Measurements from ENCODE around the gene LBHD1. TPM values are rescaled to one million over a fixed set of nuclear protein-coding genes. Genes with fewer than 3 reads are reported as not detected.
"Not testable (repeated sequence)": the region's sequence is repeated elsewhere in the genome, so short reads cannot be mapped to it uniquely, and the experiment has no call there.

Gene LBHD1
- total and polyA plus RNA-seq, 5 donors, result 3.2 to 7.3 (median 3.7) TPM

DNA sequence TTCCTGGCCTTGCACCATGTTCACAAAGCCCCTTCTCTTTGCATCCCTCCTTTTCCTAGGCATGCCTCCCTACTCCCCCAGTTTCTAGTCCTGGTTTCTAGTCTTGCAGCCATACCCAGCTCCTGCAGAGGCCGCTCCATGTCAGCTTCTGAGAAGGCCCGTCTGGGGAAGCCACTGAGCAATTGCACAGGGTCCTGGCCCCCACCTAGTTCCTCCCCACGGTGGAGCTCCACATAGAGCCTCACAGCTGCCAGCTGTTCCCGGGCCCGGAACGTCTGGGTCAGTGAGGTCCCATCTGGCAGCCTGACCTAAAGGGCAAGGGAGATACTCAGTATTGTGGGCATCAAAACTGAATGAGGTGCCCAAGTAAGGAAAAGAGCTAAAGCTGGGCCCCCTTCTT lies 4.6 kb upstream of the LBHD1 start:
- 39% methylated on average over 6 of the region's 6 CpGs for WGBS
- H3K4me1 ChIP-seq (ENCODE audit: control insufficient read depth, insufficient read depth, low read length), result peaks cover 3% of the 10 kb centered on the region
- intact Hi-C loops (cut with DNase I), result no loop called here

DNA sequence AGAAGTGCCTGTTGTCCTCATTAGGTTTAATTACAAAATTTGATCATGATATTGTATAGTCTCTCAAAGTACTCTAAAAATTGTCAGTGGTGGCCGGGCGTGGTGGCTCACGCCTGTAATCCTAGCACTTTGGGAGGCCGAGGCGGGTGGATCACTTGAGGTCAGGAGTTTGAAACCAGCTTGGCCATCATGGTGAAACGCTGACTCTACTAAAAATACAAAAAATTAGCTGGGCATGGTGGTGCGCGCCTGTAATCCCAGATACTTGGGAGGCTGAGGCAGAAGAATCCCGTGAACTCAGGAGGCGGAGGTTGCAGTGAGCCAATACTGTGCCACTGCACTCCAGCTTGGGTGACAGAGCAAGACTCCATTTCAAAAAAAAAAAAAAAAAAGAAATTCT lies 3.3 kb upstream of the LBHD1 start:
- H3K4me3 ChIP-seq (ENCODE audit: low read length); H3K4me1 ChIP-seq (ENCODE audit: control insufficient read depth, insufficient read depth, low read length); ATAC-seq; intact Hi-C loops (cut with DNase I); H3K9me3 ChIP-seq (ENCODE audit: control insufficient read depth, low read length); H3K27me3 ChIP-seq (ENCODE audit: control insufficient read depth, insufficient read depth); H3K27ac ChIP-seq (ENCODE audit: low read length); DNase-seq: not testable (repeated sequence)
- 92% methylated on average over 10 of the region's 10 CpGs for WGBS

More for the DNA sequence above, 4.6 kb upstream of the LBHD1 start:
- H3K27me3 ChIP-seq (ENCODE audit: control insufficient read depth, insufficient read depth), result no peaks in the 10 kb centered on the region
- no peak for ATAC-seq
- H3K4me3 ChIP-seq (ENCODE audit: low read length), result no peak overlapping the region
- DNase-seq, result no peak
- H3K9me3 ChIP-seq (ENCODE audit: control insufficient read depth, low read length), result no peaks in the 10 kb centered on the region
- H3K27ac ChIP-seq (ENCODE audit: low read length), result no peak overlapping the region

DNA sequence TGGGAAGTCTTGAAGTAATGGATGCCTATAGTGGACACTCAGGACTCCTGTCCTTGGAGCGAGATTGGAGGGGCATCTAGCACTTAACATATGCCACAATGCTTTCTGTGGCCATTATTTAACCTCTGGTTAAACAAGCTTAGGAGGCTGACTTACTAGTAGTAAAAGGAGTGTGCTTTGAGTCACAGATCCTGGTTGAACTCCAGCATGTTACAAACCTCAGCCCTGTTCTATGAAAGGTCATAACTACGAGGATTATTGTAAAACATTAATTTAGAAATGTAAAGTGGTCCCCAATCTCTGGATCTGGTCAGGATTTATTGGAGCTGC lies 1.1 kb upstream of the LBHD1 start:
- intact Hi-C loops (cut with DNase I), result no loop called here
- no peak overlapping the region for H3K27ac ChIP-seq (ENCODE audit: low read length)
- ATAC-seq, result no peak
- peaks cover 3% of the 10 kb centered on the region for H3K4me1 ChIP-seq (ENCODE audit: control insufficient read depth, insufficient read depth, low read length)
- no peaks in the 10 kb centered on the region for H3K9me3 ChIP-seq (ENCODE audit: control insufficient read depth, low read length)
- WGBS, result 88% methylated on average over 2 of the region's 2 CpGs
- no peaks in the 10 kb centered on the region for H3K27me3 ChIP-seq (ENCODE audit: control insufficient read depth, insufficient read depth)
- no peak for DNase-seq
- no peak overlapping the region for H3K4me3 ChIP-seq (ENCODE audit: low read length)

DNA sequence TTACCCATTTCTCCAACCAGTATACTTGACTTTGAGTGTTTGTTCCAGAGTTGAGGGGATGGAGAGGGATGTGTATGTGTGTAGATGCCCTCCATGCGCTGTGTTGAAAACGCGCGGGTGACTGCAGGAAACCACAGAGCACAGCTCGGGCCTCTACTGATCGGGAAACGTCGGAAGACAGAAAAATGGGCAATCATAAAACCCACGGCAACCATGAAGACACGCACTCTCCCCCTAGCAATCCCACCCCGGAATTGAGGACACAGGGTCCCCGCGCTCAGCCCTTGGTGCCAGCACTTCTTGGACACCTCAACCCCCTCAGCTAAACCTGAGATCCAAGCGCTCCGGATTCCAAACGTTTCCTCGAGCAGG lies 845 bp downstream of the LBHD1 start:
- intact Hi-C loops (cut with DNase I), result no loop called here
- Histone ChIP-seq H3K4me1 (ENCODE audit: control insufficient read depth, insufficient read depth, low read length) (peaks cover 8% of the 10 kb centered on the region), H3K27ac (ENCODE audit: low read length) (peak overlapping the region; percentile 93), H3K9me3 (ENCODE audit: control insufficient read depth, low read length) (no peaks in the 10 kb centered on the region), H3K27me3 (ENCODE audit: control insufficient read depth, insufficient read depth) (no peaks in the 10 kb centered on the region), H3K4me3 (ENCODE audit: low read length) (peak overlapping the region; percentile 72)
- ATAC-seq (peak; percentile 34 to 39), DNase-seq (no peak)
- under 1% methylated on average over 17 of the region's 17 CpGs for WGBS

DNA sequence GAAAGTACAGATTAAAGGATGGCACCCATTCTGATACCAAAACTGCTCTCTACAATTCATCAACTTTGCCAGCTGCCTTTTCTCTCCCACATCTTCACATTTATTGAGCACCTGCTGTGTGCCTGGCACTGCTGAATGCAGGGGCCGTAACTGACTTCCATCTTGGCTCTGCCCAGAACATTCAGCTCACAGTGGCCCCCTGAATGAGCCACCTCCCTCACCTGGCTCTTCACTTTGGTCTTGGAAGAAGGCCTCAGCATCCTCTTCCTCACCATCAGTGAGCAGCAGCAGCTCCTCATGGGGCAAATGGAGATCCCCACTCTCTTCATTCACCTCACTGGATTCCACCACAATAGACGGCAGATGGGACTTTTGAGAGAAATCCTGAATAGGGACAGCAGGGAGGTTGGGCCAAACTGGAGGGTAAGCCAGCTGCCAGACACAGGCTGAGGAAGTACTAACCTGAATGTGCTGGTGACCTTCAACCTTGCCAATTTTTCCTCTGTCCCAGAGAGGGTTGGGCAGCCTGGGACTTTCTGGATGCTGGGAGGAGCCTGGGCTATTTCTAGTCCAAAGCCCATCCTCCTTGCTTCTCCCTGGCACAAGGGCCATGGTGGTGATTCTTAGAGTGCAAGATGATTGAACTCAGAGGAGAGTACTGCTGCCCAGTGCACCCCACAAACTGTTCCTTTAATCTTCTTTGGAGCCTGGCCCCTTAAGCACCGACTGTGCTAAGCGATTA lies 2.5 kb downstream of the LBHD1 start:
- Histone ChIP-seq H3K9me3 (ENCODE audit: control insufficient read depth, low read length) (no peaks in the 10 kb centered on the region), H3K27ac (ENCODE audit: low read length) (no peak overlapping the region), H3K4me3 (ENCODE audit: low read length) (no peak overlapping the region), H3K27me3 (ENCODE audit: control insufficient read depth, insufficient read depth) (no peaks in the 10 kb centered on the region), H3K4me1 (ENCODE audit: control insufficient read depth, insufficient read depth, low read length) (peaks cover 9% of the 10 kb centered on the region)
- DNase-seq (no peak), ATAC-seq (no peak)
- WGBS, result 76% methylated on average over 4 of the region's 4 CpGs
- intact Hi-C loops (cut with DNase I), result no loop called here

DNA sequence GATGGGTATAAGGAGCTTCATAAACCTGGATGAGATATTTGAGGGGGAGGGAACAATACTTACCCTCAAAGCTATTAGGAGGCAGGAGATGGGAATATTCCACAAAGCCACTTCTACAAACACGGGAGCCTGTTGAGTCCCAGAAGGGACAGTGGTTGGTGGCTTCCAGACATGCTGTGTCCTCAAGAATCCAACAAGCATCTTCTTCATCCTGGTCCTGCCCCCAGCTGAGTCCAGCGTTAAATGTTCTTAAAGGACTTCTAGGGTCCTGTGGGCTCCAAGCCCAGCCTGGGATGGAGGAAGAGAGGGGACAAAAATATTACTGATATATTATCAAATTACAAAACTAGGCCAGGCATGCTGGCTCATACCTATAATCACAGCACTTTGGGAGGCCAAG lies 4.6 kb downstream of the LBHD1 start:
- H3K4me3 ChIP-seq (ENCODE audit: low read length), result no peak overlapping the region
- no peaks in the 10 kb centered on the region for H3K27me3 ChIP-seq (ENCODE audit: control insufficient read depth, insufficient read depth)
- H3K4me1 ChIP-seq (ENCODE audit: control insufficient read depth, insufficient read depth, low read length), result peaks cover 9% of the 10 kb centered on the region
- DNase-seq, result no peak
- WGBS, result 79% methylated on average over 2 of the region's 2 CpGs
- ATAC-seq, result no peak
- H3K9me3 ChIP-seq (ENCODE audit: control insufficient read depth, low read length), result no peaks in the 10 kb centered on the region
- intact Hi-C loops (cut with DNase I), result no loop called here
- H3K27ac ChIP-seq (ENCODE audit: low read length), result no peak overlapping the region

DNA sequence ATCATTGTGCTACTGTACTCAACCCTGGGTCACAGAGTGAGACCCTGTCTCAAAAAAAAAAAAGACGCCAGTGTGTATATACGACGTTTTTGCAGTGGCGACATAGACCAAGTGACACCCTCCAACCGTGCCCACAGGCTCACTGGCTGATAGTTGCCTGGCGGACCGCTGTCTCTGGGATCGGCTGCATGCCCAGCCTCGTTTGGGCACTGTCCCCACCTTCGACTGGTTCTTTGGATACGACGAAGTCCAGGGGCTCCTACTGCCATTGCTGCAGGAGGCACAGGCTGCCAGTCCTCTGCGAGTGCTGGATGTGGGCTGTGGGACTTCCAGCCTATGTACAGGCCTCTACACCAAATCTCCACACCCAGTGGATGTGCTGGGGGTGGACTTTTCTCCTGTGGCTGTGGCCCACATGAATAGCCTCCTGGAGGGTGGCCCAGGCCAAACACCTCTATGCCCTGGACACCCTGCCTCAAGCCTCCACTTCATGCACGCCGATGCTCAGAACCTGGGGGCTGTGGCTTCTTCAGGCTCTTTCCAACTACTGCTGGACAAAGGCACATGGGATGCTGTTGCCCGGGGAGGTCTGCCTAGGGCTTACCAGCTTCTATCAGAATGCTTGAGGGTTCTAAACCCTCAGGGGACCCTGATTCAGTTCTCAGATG lies 5.7 kb downstream of the LBHD1 start:
- DNase-seq (peak in 1 of 3 donors; percentile 54), ATAC-seq (no peak)
- H3K4me1 ChIP-seq (ENCODE audit: control insufficient read depth, insufficient read depth, low read length), result peaks cover 9% of the 10 kb centered on the region
- intact Hi-C loops (cut with DNase I), result no loop called here
- H3K9me3 ChIP-seq (ENCODE audit: control insufficient read depth, low read length), result no peaks in the 10 kb centered on the region
- 46% methylated on average over 16 of the region's 16 CpGs for WGBS
- peak overlapping the region; percentile 63 for H3K27ac ChIP-seq (ENCODE audit: low read length)
- peak overlapping the region; percentile 89 for H3K4me3 ChIP-seq (ENCODE audit: low read length)
- H3K27me3 ChIP-seq (ENCODE audit: control insufficient read depth, insufficient read depth), result no peaks in the 10 kb centered on the region

DNA sequence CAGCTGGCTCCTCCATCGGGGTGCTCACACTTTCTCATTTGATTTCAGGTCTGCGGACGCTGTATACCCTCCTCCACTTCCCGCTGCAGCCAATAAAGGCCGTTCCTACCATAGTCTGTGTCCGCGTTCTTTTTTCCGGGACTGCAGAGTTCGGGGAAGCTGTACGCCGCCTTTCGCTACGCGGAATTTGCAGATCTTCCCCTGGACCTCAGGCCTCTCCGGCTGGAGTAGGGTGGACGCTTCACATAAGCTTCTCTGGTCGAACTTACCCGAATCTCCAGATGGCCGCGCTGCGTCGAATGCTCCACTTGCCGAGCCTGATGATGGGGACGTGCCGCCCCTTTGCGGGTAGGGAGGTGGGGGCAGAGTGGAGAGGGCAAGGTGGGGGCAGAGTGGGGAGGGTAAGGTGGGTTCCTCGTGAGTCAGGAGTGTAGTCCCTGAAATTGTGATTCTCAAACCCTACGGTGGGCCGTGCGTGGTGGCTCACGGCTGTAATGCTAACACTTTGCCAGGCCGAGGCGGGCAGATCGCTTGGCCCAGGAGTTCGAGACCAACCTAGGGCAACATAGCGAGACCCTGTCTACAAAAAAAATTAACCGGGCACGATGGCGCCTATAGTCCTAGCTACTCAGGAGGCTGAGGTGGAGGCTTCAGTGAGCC lies 6.3 kb downstream of the LBHD1 start:
- Histone ChIP-seq H3K27ac (ENCODE audit: low read length) (peak overlapping the region; percentile 97), H3K9me3 (ENCODE audit: control insufficient read depth, low read length) (no peaks in the 10 kb centered on the region), H3K4me1 (ENCODE audit: control insufficient read depth, insufficient read depth, low read length) (peaks cover 9% of the 10 kb centered on the region), H3K27me3 (ENCODE audit: control insufficient read depth, insufficient read depth) (no peaks in the 10 kb centered on the region), H3K4me3 (ENCODE audit: low read length) (peak overlapping the region; percentile 89)
- intact Hi-C loops (cut with DNase I), result no loop called here
- WGBS, result 3% methylated on average over 39 of the region's 39 CpGs
- ATAC-seq (peak; percentile 59 to 62), DNase-seq (peak; percentile 50 to 84 (median 84))

DNA sequence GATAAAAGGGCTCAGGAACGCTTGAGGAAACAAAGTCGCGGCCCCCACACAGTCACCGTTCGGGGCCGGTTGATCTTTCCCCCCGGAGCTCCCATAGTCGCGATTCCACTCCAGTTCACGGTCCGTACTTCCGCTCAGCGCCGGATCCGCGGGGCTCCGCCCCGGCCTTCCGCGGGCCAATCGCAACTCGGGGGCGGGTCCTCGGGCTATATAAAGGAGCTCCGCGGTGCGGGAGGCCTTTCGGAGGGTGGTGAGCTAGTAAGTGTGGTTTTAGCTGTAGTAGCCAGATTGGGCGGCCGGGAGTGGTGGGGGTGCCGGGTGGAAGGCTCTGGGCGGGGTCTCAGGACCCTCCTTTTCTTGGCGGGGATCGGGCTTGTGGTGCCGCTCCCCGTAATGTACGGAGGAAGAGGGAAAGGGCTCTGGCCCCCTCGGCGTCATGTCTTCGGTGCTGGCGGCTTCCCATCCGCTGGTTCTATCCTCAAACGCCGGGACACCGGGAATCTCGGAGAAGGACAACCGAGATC lies 6.9 kb downstream of the LBHD1 start, which contains the start of the genes C11orf98 and CSKMT:
TSS of gene C11orf98 (minus strand) at position 136 of the 524 bp plus-strand sequence. CDS start at position 95, 41 bp downstream.
TSS of gene CSKMT (plus strand) at position 238 of the 524 bp plus-strand sequence. CDS start 568 bp downstream, outside the sequence.
- no peaks in the 10 kb centered on the region for H3K27me3 ChIP-seq (ENCODE audit: control insufficient read depth, insufficient read depth)
- intact Hi-C loops (cut with DNase I), result no loop called here
- peaks cover 9% of the 10 kb centered on the region for H3K4me1 ChIP-seq (ENCODE audit: control insufficient read depth, insufficient read depth, low read length)
- DNase-seq (peak; percentile 96 to 97 (median 97)), ATAC-seq (peak; percentile 97 to 98)
- no peaks in the 10 kb centered on the region for H3K9me3 ChIP-seq (ENCODE audit: control insufficient read depth, low read length)
- peak within 1 kb of the TSS; percentile 89 for H3K4me3 ChIP-seq (ENCODE audit: low read length)
- under 1% methylated on average over 47 of the region's 47 CpGs for WGBS
- H3K27ac ChIP-seq (ENCODE audit: low read length), result peak within 1 kb of the TSS; percentile 97

DNA sequence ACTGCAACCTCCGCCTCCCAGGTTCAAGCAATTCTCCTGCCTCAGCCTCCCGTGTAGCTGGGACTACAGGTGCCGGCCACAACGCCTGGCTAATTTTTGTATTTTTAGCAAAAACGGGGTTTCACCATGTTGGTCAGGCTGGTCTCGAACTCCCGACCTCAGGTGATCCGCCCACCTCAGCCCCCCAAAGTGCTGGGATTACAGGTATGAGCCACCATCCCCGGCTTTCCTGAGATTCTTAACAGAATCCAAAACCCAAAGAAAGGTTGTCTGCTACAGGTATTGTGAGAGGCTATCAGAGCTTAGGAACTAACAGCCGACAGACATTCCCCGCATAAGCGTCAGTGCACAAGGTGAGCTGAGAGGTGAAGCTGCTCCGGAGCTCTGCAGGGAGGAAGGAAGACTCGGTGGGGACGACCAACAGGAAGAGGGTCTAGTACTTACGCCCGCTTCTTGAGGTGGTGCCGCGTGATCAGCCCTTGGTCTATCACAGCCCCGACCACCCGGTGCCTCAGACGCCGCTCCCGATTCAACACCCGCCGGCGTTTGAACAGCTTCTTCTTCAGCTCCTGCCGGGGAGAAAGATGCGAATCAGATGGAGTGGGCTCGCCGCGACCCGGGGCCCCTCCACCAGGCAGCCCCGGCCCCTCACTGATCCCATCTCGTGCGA lies 7.5 kb downstream of the LBHD1 start:
- no peak for DNase-seq
- 3% methylated on average over 36 of the region's 36 CpGs for WGBS
- intact Hi-C loops (cut with DNase I), result no loop called here
- Histone ChIP-seq H3K4me3 (ENCODE audit: low read length) (peak overlapping the region; percentile 89), H3K27me3 (ENCODE audit: control insufficient read depth, insufficient read depth) (no peaks in the 10 kb centered on the region), H3K4me1 (ENCODE audit: control insufficient read depth, insufficient read depth, low read length) (peaks cover 9% of the 10 kb centered on the region), H3K9me3 (ENCODE audit: control insufficient read depth, low read length) (no peaks in the 10 kb centered on the region), H3K27ac (ENCODE audit: low read length) (peak overlapping the region; percentile 91)
- ATAC-seq, result peak; percentile 25 to 39

Measured in right cardiac atrium (tissue), 5 donors.